GM23338 (cell line): ENCODE data around the gene DOCK7. TPM values are rescaled to one million over a fixed set of nuclear protein-coding genes. Genes with fewer than 3 reads are reported as not detected.

Experiments
- ATAC-seq: fragments of 200-7000 bp; cut with Tn5 transposase; 3 replicates; pipeline ENCODE4 v1.9.1; 2020
- DNase-seq: peaks from one replicate; pipeline ENCODE4 v3.0.0-alpha.2; 2015; ENCODE audit warnings: low spot score
- H2AFZ ChIP-seq: fragments of 200-600 bp; sonication (generic); 2 replicates; pipeline ENCODE4 v1.8.0; 2016; ENCODE audit warnings: antibody characterized with exemption, mild to moderate bottlenecking, moderate library complexity
- H3F3A ChIP-seq: fragments of 200-600 bp; sonication (generic); replicated peaks from 2 replicates; pipeline ENCODE4 v1.8.0; 2017; ENCODE audit warnings: antibody characterized with exemption, mixed run types, low read depth
- H3K27ac ChIP-seq: fragments of 200-600 bp; sonication (generic); 2 replicates; pipeline ENCODE4 v1.6.1; 2016; ENCODE audit warnings: low read depth
- H3K27me3 ChIP-seq: fragments of 200-600 bp; sonication (generic); 2 replicates; pipeline ENCODE4 v1.8.0; 2016; ENCODE audit warnings: mild to moderate bottlenecking, mixed run types, moderate library complexity; ENCODE audit not compliant: insufficient read depth
- H3K36me3 ChIP-seq: fragments of 200-600 bp; sonication (generic); 2 replicates; pipeline ENCODE4 v1.8.0; 2016; ENCODE audit warnings: mild to moderate bottlenecking; ENCODE audit not compliant: insufficient read depth
- H3K4me1 ChIP-seq: fragments of 200-600 bp; sonication (generic); 2 replicates; pipeline ENCODE4 v1.8.0; 2016; ENCODE audit warnings: mild to moderate bottlenecking, moderate library complexity; ENCODE audit not compliant: insufficient read depth
- H3K4me2 ChIP-seq: fragments of 200-600 bp; sonication (generic); 2 replicates; pipeline ENCODE4 v1.7.1; 2017; ENCODE audit warnings: mixed run types
- H3K4me3 ChIP-seq: fragments of 200-600 bp; sonication (generic); 2 replicates; pipeline ENCODE4 v1.6.1; 2016; ENCODE audit warnings: mixed run types
- H3K79me2 ChIP-seq: fragments of 200-600 bp; sonication (generic); replicated peaks from 2 replicates; pipeline ENCODE4 v1.8.0; 2017; ENCODE audit warnings: mild to moderate bottlenecking; ENCODE audit not compliant: insufficient read depth
- H3K9me2 ChIP-seq: fragments of 200-600 bp; sonication (generic); 2 replicates; pipeline ENCODE4 v1.8.0; 2017; ENCODE audit not compliant: insufficient read depth
- H4K20me1 ChIP-seq: fragments of 200-600 bp; sonication (generic); replicated peaks from 2 replicates; pipeline ENCODE4 v1.8.0; 2017; ENCODE audit warnings: mild to moderate bottlenecking; ENCODE audit not compliant: insufficient read depth
- H3K27ac Mint-ChIP-seq: 2 replicates; pipeline ENCODE4 v1.8.0; 2020; ENCODE audit warnings: inconsistent platforms, mild to moderate bottlenecking, moderate library complexity, mixed read lengths
- H3K27me3 Mint-ChIP-seq: 3 replicates; pipeline ENCODE4 v1.8.0; 2022; ENCODE audit warnings: low read depth, mild to moderate bottlenecking, moderate library complexity, mixed read lengths, inconsistent platforms; ENCODE audit not compliant: insufficient read depth, poor library complexity
- H3K36me3 Mint-ChIP-seq: 3 replicates; pipeline ENCODE4 v1.8.0; 2021; ENCODE audit warnings: low read depth, mild to moderate bottlenecking, inconsistent platforms, moderate library complexity, mixed read lengths
- H3K4me1 Mint-ChIP-seq: 3 replicates; pipeline ENCODE4 v1.8.0; 2020; ENCODE audit warnings: mild to moderate bottlenecking, inconsistent platforms, mixed read lengths
- H3K4me3 Mint-ChIP-seq: 3 replicates; pipeline ENCODE4 v1.8.0; 2021; ENCODE audit warnings: moderate library complexity, mild to moderate bottlenecking, inconsistent platforms, mixed read lengths
- H3K9me3 Mint-ChIP-seq: 3 replicates; pipeline ENCODE4 v1.8.0; 2020; ENCODE audit warnings: moderate library complexity, mild to moderate bottlenecking, inconsistent platforms, mixed read lengths
- CREB1 ChIP-seq: fragments of 250-450 bp; sonication (Bioruptor Pico); IDR thresholded peaks from 2 replicates; pipeline ENCODE4 v1.5.0; 2020; ENCODE audit warnings: low read depth, mild to moderate bottlenecking, moderate library complexity
- CTCF ChIP-seq, 2 experiments: fragments of 200-600 bp in 1 of 2; sonication (generic) in 1 of 2; conservative IDR thresholded peaks; 2 replicates each; pipeline versions ENCODE4 v1.5.1 to v1.6.1; 2016 to 2017; ENCODE audit warnings: antibody characterized with exemption in 2 of 2, low read depth in 2 of 2, mild to moderate bottlenecking in 2 of 2, moderate library complexity in 1 of 2
- ETS1 ChIP-seq: IDR thresholded peaks from 2 replicates; pipeline ENCODE4 v1.6.1; 2016; ENCODE audit warnings: antibody characterized with exemption
- EZH2 ChIP-seq: fragments of 200-600 bp; sonication (generic); IDR thresholded peaks from one replicate; pipeline ENCODE4 v1.8.0; 2017; ENCODE audit warnings: antibody characterized with exemption, mild to moderate bottlenecking, low read depth; ENCODE audit not compliant: unreplicated experiment
- EZH2phosphoT487 ChIP-seq: fragments of 200-600 bp; sonication (generic); IDR thresholded peaks from one replicate; pipeline ENCODE4 v1.8.1; 2018; ENCODE audit warnings: antibody characterized with exemption; ENCODE audit not compliant: unreplicated experiment
- JUNB ChIP-seq: IDR thresholded peaks from one replicate; pipeline ENCODE4 v1.6.1; 2016; ENCODE audit warnings: antibody characterized with exemption; ENCODE audit not compliant: unreplicated experiment
- NANOG ChIP-seq: IDR thresholded peaks from 2 replicates; pipeline ENCODE4 v1.6.1; 2016; ENCODE audit warnings: antibody characterized with exemption, borderline replicate concordance
- POLR2AphosphoS5 ChIP-seq: IDR thresholded peaks from 2 replicates; pipeline ENCODE4 v1.6.1; 2016; ENCODE audit warnings: antibody characterized with exemption, low read depth
- REST ChIP-seq: IDR thresholded peaks from one replicate; pipeline ENCODE4 v1.6.1; 2018; ENCODE audit warnings: antibody characterized with exemption; ENCODE audit not compliant: unreplicated experiment
- STAT1 ChIP-seq: IDR thresholded peaks from one replicate; pipeline ENCODE4 v1.6.1; 2016; ENCODE audit warnings: antibody characterized with exemption; ENCODE audit not compliant: unreplicated experiment
- ZNF114 ChIP-seq: fragments of 250-450 bp; sonication (Bioruptor Pico); IDR thresholded peaks from 2 replicates; pipeline ENCODE4 v1.5.0; 2020; ENCODE audit warnings: mild to moderate bottlenecking, moderate library complexity
- ZNF331 ChIP-seq: fragments of 250-450 bp; sonication (Bioruptor Pico); IDR thresholded peaks from 2 replicates; pipeline ENCODE4 v1.5.0; 2020; ENCODE audit warnings: low read depth, mild to moderate bottlenecking, moderate library complexity
- ZNF462 ChIP-seq: fragments of 250-450 bp; sonication (Bioruptor Pico); IDR thresholded peaks from 2 replicates; pipeline ENCODE4 v1.5.0; 2020; ENCODE audit warnings: mild to moderate bottlenecking, moderate library complexity
- polyA plus RNA-seq: library from polyadenylated mRNA; unstranded; fragments of >200 nt; fragmentation: Nextera tagmentation; extraction: Ambion mirVana; gene quantifications from 2 replicates; pipeline ENCODE4 v1.2.1, GENCODE V29; 2016
- total RNA-seq: library from RNA; depleted of rRNA; stranded (reverse); fragments of >200 nt; shearing (Covaris generic); gene quantifications from 2 replicates; pipeline ENCODE4 v1.2.3, GENCODE V29; 2014

The DOCK7 gene
- total and polyA plus RNA-seq, 2 experiments from 2014 or later = 20.5 to 37.3 TPM

- peaks cover 2% of the 10 kb centered on the region for H3K27me3 Mint-ChIP-seq
- peaks cover 21% of the 10 kb centered on the region for H3K4me1 ChIP-seq
- no peaks in the 10 kb centered on the region for H3F3A ChIP-seq
- ATAC-seq = no peak
- H3K4me2 ChIP-seq = no peak overlapping the region
- no peak overlapping the region for H3K27ac Mint-ChIP-seq
- H3K36me3 ChIP-seq = no peaks in the 10 kb centered on the region
- H3K9me3 Mint-ChIP-seq = no peaks in the 10 kb centered on the region
- no peaks in the 10 kb centered on the region for H3K9me2 ChIP-seq
- no peaks in the 10 kb centered on the region for H3K27me3 ChIP-seq
- H4K20me1 ChIP-seq = no peaks in the 10 kb centered on the region
- no peak overlapping the region for H3K27ac ChIP-seq
- H3K4me3 Mint-ChIP-seq = no peak overlapping the region
- no peak overlapping the region for H2AFZ ChIP-seq
- no peaks in the 10 kb centered on the region for H3K79me2 ChIP-seq
- H3K4me1 Mint-ChIP-seq = peaks cover 21% of the 10 kb centered on the region
- no peak for DNase-seq
- no peaks in the 10 kb centered on the region for H3K36me3 Mint-ChIP-seq
- TF ChIP-seq ZNF114 = no peak
- no peak for TF ChIP-seq STAT1
- TF ChIP-seq ZNF331 (CRISPR knock-in tag) = no peak
- no peak for TF ChIP-seq ETS1
- TF ChIP-seq CTCF (conservative IDR thresholded peaks at IDR 0.05; ENCODE audit: low read depth in 2 of 2) = no peak
- TF ChIP-seq POLR2AphosphoS5 = no peak
- TF ChIP-seq NANOG = no peak
- TF ChIP-seq JUNB = no peak
- TF ChIP-seq REST = no peak
- TF ChIP-seq ZNF462 (CRISPR knock-in tag) = no peak
- TF ChIP-seq EZH2phosphoT487 = no peak
- TF ChIP-seq EZH2 = no peak
- no peak for TF ChIP-seq CREB1 (CRISPR knock-in tag)
- no peak overlapping the region for H3K4me3 ChIP-seq
These were observed 147.1 kb downstream of the DOCK7 start for GRCh38 chr1:62541048-62541447.
